CD4-positive, alpha-beta memory T cell (primary cell): ENCODE data around the gene CUEDC1. TPM values are rescaled to one million over a fixed set of nuclear protein-coding genes. Genes with fewer than 3 reads are reported as not detected.
"Not testable (repeated sequence)": the region's sequence is repeated elsewhere in the genome, so short reads cannot be mapped to it uniquely, and the experiment has no call there.

Experiments
- CTCF ChIA-PET: fragments of 350-600 bp; sonication (Branson Sonifier 250); formaldehyde crosslinking; loops from one replicate; lab custom pipeline; 2021; ENCODE audit warnings: inconsistent platforms; ENCODE audit not compliant: partially characterized antibody; lab: Charles Lee
- POLR2A ChIA-PET: fragments of 350-600 bp; sonication (Branson Sonifier 250); formaldehyde crosslinking; loops from one replicate; lab custom pipeline; 2021; ENCODE audit not compliant: partially characterized antibody; lab: Charles Lee
- DNase-seq, 5 donors: peaks; one replicate each; pipeline versions ENCODE4 v3.0.0 to v3.0.0-alpha.2; 2020 to 2022; ENCODE audit warnings: mixed read lengths in 1 of 5
- H3K27ac ChIP-seq: one replicate; pipeline ENCODE4 v1.7.0; 2013; ENCODE audit warnings: low read depth, low read length
- H3K27me3 ChIP-seq: 2 replicates; pipeline ENCODE4 v1.7.0; 2013; ENCODE audit warnings: mild to moderate bottlenecking, low read length, moderate library complexity; ENCODE audit not compliant: insufficient read depth
- H3K36me3 ChIP-seq: 2 replicates; pipeline ENCODE4 v1.7.0; 2013; ENCODE audit warnings: mild to moderate bottlenecking, low read length, moderate library complexity; ENCODE audit not compliant: insufficient read depth
- H3K4me1 ChIP-seq: 2 replicates; pipeline ENCODE4 v1.7.0; 2013; ENCODE audit warnings: mild to moderate bottlenecking, low read length, moderate library complexity; ENCODE audit not compliant: insufficient read depth
- H3K4me3 ChIP-seq, 2 donors: one replicate each; pipeline ENCODE4 v1.7.0; 2013; ENCODE audit warnings: low read length in 2 of 2, mild to moderate bottlenecking in 1 of 2
- H3K9me3 ChIP-seq, 2 donors: one replicate each; pipeline ENCODE4 v1.7.0; 2013; ENCODE audit warnings: low read length in 2 of 2, control low read depth in 1 of 2; ENCODE audit not compliant: control insufficient read depth in 1 of 2
- H3K27ac Mint-ChIP-seq, 7 donors: one replicate each; pipeline ENCODE4 v1.8.0; 2020 to 2021; ENCODE audit warnings: mixed read lengths in 7 of 7, mild to moderate bottlenecking in 6 of 7, inconsistent platforms in 3 of 7, moderate library complexity in 3 of 7
- H3K27me3 Mint-ChIP-seq, 2 donors: one replicate each; pipeline ENCODE4 v1.8.0; 2020 to 2021; ENCODE audit warnings: mixed read lengths in 2 of 2
- H3K36me3 Mint-ChIP-seq, 2 donors: one replicate each; pipeline ENCODE4 v1.8.0; 2020 to 2021; ENCODE audit warnings: mixed read lengths in 2 of 2, inconsistent platforms in 1 of 2, mild to moderate bottlenecking in 1 of 2
- H3K4me1 Mint-ChIP-seq, 4 donors: one replicate each; pipeline ENCODE4 v1.8.0; 2020 to 2021; ENCODE audit warnings: mixed read lengths in 4 of 4, mild to moderate bottlenecking in 1 of 4
- H3K4me3 Mint-ChIP-seq, 8 donors: one replicate each; pipeline ENCODE4 v1.8.0; 2020 to 2021; ENCODE audit warnings: mixed read lengths in 8 of 8, mild to moderate bottlenecking in 7 of 8, moderate library complexity in 6 of 8, inconsistent platforms in 3 of 8
- H3K9me3 Mint-ChIP-seq, 8 donors: one replicate each; pipeline ENCODE4 v1.8.0; 2020 to 2021; ENCODE audit warnings: mixed read lengths in 8 of 8, mild to moderate bottlenecking in 5 of 8, inconsistent platforms in 3 of 8, moderate library complexity in 1 of 8
- intact Hi-C: fragments of 100-400 bp; cut with micrococcal nuclease; formaldehyde crosslinking; loops from one replicate; pipeline ENCODE4 v1.15.1; 2023
- polyA plus RNA-seq, 2 donors: library from polyadenylated mRNA; unstranded; fragments of 300-500 nt; fragmentation: Illumina TruSeq; gene quantifications; one replicate each; pipeline ENCODE4 v1.2.3, GENCODE V29; 2021
- total RNA-seq, 2 experiments: library from RNA; stranded (reverse); gene quantifications; one replicate each; pipeline ENCODE4 v1.2.3, GENCODE V29; 2021

Gene CUEDC1
- total and polyA plus RNA-seq, 4 experiments from 2014 or later, result 0.61 to 0.90 TPM; not detected in 2

DNA sequence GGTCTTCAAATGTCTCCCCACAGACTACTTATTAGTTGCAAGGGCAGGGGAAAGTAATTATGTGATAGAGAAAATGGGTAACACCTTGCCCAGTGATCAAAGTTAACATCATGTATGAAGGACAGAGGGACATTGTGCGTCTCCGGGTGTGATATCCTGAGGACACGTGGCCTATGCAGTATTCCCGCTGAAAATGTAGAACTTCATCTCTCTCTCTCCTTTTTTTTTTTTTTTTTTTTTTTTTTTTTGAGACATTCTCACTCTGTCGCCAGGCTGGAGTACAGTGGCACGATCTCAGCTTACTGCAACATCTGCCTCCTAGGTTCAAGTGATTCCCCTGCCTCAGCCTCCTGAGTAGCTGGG, 7.9 kb upstream of the CUEDC1 start:
- Histone ChIP-seq H3K27me3 (no peaks in the 10 kb centered on the region), H3K4me1 (no peaks in the 10 kb centered on the region), H3K4me3 (no peak overlapping the region), H3K36me3 (no peaks in the 10 kb centered on the region), H3K27ac (no peak overlapping the region), H3K9me3 (no peaks in the 10 kb centered on the region)
- Mint-ChIP-seq H3K9me3 (peaks cover 0 to 4% (median 0%) of the 10 kb centered on the region in 8 donors), H3K4me3 (no peak overlapping the region), H3K27me3 (peaks cover 3 to 4% of the 10 kb centered on the region in 2 donors), H3K4me1 (no peaks in the 10 kb centered on the region), H3K36me3 (no peaks in the 10 kb centered on the region), H3K27ac (no peak overlapping the region)
- POLR2A ChIA-PET, result no interaction called here
- intact Hi-C loops, result no loop called here
- CTCF ChIA-PET, result no interaction called here
- no peak for DNase-seq

DNA sequence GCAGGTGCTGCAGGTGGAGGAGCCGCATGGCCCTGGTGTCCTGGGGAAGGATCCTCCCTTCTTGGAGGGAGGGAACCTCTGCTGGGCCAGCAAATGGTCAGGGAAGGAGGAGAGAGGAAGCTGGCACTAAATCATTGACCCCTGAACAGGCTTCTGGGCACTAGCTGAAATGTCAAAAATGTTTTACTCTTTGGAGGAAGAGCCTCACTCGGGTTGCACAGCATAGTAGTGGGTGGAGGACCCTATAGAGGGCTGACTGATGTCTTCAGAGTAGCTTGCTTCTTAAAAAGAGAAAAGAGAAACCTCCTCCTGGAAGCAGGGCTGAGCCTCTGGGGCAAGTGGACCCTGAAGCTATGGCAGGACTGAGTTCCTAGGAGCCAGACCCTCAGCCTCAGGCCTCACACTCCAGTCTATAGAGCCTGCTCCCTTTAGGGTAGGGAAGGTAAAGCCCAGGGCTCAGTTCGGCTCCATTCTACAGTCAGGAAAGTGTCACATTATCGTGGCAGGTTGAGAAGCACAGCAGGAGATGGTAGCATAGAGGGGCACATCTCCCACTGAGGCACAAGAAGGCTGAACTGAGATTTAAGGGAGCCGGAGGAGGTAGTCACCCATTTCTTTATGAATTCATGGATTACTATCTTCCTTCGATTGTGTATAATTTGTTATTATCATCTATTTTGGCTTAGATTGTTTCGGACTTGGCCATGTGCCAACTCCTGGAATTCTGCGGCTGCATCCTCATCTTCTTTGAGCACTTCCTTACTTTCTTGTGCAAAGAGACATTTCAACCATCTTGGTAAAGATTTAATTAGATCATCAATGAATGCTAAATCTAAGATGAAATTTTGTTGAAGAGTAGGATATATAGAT, 7.3 kb upstream of the CUEDC1 start:
- Mint-ChIP-seq H3K27me3 (peaks cover 4% of the 10 kb centered on the region in 2 donors), H3K36me3 (no peaks in the 10 kb centered on the region), H3K9me3 (peaks cover 0 to 4% (median 0%) of the 10 kb centered on the region in 8 donors), H3K4me1 (peaks cover 0 to 5% (median 2%) of the 10 kb centered on the region in 4 donors), H3K27ac (no peak overlapping the region), H3K4me3 (no peak overlapping the region)
- Histone ChIP-seq H3K27ac (no peak overlapping the region), H3K4me3 (no peak overlapping the region), H3K27me3 (no peaks in the 10 kb centered on the region), H3K9me3 (no peaks in the 10 kb centered on the region), H3K36me3 (no peaks in the 10 kb centered on the region), H3K4me1 (no peaks in the 10 kb centered on the region)
- intact Hi-C loops, result no loop called here
- DNase-seq, result no peak
- CTCF ChIA-PET, result interaction anchor here (1.0 to 1.9 kb wide), 2 partner anchors 13 to 37 kb away, joined by 3 to 5 read pairs; no protein-coding TSS in a partner anchor
- POLR2A ChIA-PET, result no interaction called here

DNA sequence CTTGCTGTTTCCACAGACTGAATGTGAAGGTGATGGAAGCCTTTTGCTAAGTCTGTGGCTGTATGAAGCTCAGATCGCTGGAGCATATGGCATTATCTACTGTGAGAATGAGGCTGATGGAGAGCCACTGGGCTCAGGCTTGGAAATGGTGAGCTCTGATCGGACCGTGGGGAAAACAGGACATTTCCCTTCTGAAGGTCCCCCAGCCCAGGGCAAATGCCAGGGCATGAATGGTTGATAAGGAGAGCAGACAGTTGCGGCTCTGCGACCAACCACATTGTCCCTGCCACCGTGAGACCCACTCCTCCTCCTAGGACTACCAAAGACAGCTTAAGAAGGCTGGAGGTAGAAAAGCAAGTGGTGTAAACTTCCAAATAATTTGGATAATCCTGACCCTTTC, 4.7 kb upstream of the CUEDC1 start:
- no peak overlapping the region for H3K27ac ChIP-seq
- CTCF ChIA-PET, result interaction anchor here (1.2 kb wide), 1 partner anchor 240 kb away, joined by 3 read pairs; no protein-coding TSS in a partner anchor
- H3K4me3 Mint-ChIP-seq, result no peak overlapping the region
- POLR2A ChIA-PET, result interaction anchor here (1.0 kb wide), 1 partner anchor 47 kb away, joined by 3 read pairs; no protein-coding TSS in a partner anchor
- H3K4me3 ChIP-seq, result no peak overlapping the region
- H3K27me3 Mint-ChIP-seq, result peaks cover 6 to 7% of the 10 kb centered on the region in 2 donors
- peaks cover 12 to 21% (median 16%) of the 10 kb centered on the region in 4 donors for H3K4me1 Mint-ChIP-seq
- DNase-seq, result no peak
- intact Hi-C loops, result loop anchor here (5.0 kb wide), 1 partner anchor 37 kb away; no protein-coding TSS in a partner anchor
- no peak overlapping the region for H3K27ac Mint-ChIP-seq
- peaks cover 4% of the 10 kb centered on the region for H3K27me3 ChIP-seq
- peaks cover 15% of the 10 kb centered on the region for H3K4me1 ChIP-seq
- H3K36me3 Mint-ChIP-seq, result no peaks in the 10 kb centered on the region
- no peaks in the 10 kb centered on the region for H3K36me3 ChIP-seq
- H3K9me3 Mint-ChIP-seq, result peaks cover 0 to 2% (median 0%) of the 10 kb centered on the region in 8 donors
- H3K9me3 ChIP-seq, result no peaks in the 10 kb centered on the region

DNA sequence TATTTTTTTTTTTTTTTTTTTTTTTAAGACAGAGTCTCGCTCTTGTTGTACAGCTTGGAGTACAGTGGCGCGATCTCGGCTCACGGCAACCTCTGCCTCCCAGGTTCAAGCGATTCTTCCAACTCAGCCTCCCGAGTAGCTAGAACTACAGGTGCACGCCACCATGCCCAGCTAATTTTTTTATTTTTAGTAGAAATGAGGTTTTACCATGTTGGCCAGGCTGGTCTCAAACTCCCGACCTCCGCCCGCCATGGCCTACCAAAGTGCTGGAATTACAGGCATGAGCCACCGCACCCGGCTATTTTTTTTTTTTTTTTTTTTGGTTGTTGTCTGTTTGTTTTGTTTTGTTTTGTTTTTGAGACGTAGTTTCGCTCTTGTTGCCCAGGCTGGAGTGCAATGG, 3.2 kb upstream of the CUEDC1 start:
- H3K9me3 Mint-ChIP-seq, DNase-seq, H3K27ac ChIP-seq, H3K36me3 ChIP-seq, POLR2A ChIA-PET, H3K4me3 ChIP-seq, H3K27me3 Mint-ChIP-seq, H3K4me3 Mint-ChIP-seq, H3K36me3 Mint-ChIP-seq, H3K9me3 ChIP-seq, H3K27ac Mint-ChIP-seq, H3K27me3 ChIP-seq: not testable (repeated sequence)
- peaks cover 14 to 28% (median 18%) of the 10 kb centered on the region in 4 donors for H3K4me1 Mint-ChIP-seq
- intact Hi-C loops, result loop anchor here (5.0 kb wide), 1 partner anchor 39 kb away; no protein-coding TSS in a partner anchor
- peaks cover 15% of the 10 kb centered on the region for H3K4me1 ChIP-seq
- CTCF ChIA-PET, result interaction anchor here (0.7 kb wide), 1 partner anchor 108 kb away, joined by 3 read pairs; the partner anchor contains the start of gene MRPS23

DNA sequence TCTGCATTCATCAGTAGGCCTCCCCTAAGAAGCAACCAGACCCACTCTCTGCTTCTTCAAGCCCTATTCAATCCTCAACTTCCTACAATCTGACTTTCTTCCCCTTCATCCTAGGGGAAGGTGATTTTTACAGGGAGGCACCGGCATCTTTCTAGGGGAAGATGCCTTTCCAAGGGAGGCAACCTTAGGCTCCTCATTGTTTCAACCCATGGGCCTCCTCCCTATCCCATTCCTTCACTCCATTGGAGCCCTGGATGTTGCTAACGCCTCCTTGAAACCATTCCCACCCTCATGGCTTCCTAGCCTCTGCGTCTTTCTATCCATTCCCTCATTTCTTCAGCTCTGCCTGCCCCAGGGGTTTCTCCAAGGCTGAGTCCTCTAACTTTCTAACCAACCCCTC, 2.7 kb upstream of the CUEDC1 start:
- ChIA-PET POLR2A (no interaction called here), CTCF (interaction anchor here (0.7 kb wide), 1 partner anchor 108 kb away, joined by 3 read pairs; the partner anchor contains the start of gene MRPS23)
- Mint-ChIP-seq H3K4me1 (peaks cover 14 to 30% (median 18%) of the 10 kb centered on the region in 4 donors), H3K27ac (peak overlapping the region in 2 of 7 donors; percentile 20 to 54), H3K36me3 (no peaks in the 10 kb centered on the region), H3K4me3 (peak overlapping the region in 2 of 8 donors; percentile 17 to 36), H3K27me3 (peaks cover 5 to 6% of the 10 kb centered on the region in 2 donors), H3K9me3 (peaks cover 0 to 2% (median 0%) of the 10 kb centered on the region in 8 donors)
- Histone ChIP-seq H3K4me1 (peaks cover 15% of the 10 kb centered on the region), H3K27ac (no peak overlapping the region), H3K4me3 (no peak overlapping the region), H3K27me3 (peaks cover 4% of the 10 kb centered on the region), H3K36me3 (no peaks in the 10 kb centered on the region), H3K9me3 (no peaks in the 10 kb centered on the region)
- DNase-seq, result no peak
- intact Hi-C loops, result loop anchor here (5.0 kb wide), 1 partner anchor 39 kb away; no protein-coding TSS in a partner anchor

DNA sequence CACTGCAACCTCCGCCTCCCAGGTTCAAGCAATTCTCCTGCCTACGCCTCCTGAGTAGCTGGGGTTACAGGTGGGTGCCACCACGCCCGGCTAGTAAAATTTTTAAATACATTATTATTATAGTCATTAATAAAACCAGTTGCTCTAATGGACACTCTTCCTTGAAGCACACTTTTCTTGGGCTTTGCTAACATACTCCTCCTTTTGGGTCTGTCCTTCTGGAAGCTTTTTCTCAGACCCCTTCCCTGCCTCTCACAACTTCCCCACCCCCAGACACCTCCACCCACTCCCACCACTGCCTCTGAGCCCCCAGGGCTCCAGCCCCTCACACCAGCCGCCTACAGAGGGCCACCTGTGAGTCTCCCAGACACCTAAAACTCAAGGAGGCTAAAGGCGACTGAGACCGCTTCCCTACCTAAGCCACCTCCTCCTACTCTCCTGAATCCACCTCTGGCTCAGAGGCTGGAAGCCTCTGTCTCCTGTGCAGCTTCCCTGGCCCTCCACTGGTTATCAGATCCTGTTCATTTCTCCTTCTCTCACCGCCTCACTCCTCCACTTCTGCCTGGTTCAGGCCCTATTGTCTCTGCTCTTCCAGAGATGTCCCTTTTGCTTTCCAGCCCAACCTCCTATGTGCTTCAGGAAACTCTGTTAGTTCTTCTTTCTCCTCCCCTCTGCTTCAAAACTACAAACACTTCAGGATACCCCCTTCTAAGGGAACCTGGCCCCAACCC, 2.1 kb upstream of the CUEDC1 start:
- DNase-seq, result no peak
- ChIA-PET POLR2A (no interaction called here), CTCF (interaction anchor here (0.7 to 2.1 kb wide), 3 partner anchors 10 to 143 kb away, joined by 3 to 10 read pairs (median 4); no protein-coding TSS in a partner anchor)
- Histone ChIP-seq H3K36me3 (no peaks in the 10 kb centered on the region), H3K4me1 (peaks cover 15% of the 10 kb centered on the region), H3K4me3 (no peak overlapping the region), H3K27ac (no peak overlapping the region), H3K27me3 (peaks cover 4% of the 10 kb centered on the region), H3K9me3 (no peaks in the 10 kb centered on the region)
- peaks cover 0 to 2% (median 0%) of the 10 kb centered on the region in 8 donors for H3K9me3 Mint-ChIP-seq
- no peaks in the 10 kb centered on the region for H3K36me3 Mint-ChIP-seq
- H3K4me3 Mint-ChIP-seq, result peak overlapping the region in 5 of 8 donors; percentile 5 to 51 (median 19)
- H3K27me3 Mint-ChIP-seq, result peaks cover 5 to 6% of the 10 kb centered on the region in 2 donors
- peaks cover 14 to 30% (median 18%) of the 10 kb centered on the region in 4 donors for H3K4me1 Mint-ChIP-seq
- H3K27ac Mint-ChIP-seq, result peak overlapping the region in 1 of 7 donors; percentile 18
- intact Hi-C loops, result loop anchor here (5.0 kb wide), 1 partner anchor 40 kb away; no protein-coding TSS in a partner anchor
